Glomerular endothelial cell (primary cell): ENCODE data around the gene RPP40. TPM values are rescaled to one million over a fixed set of nuclear protein-coding genes. Genes with fewer than 3 reads are reported as not detected.

Experiments used
- total RNA-seq: library from RNA; depleted of rRNA; stranded (reverse); fragments of >200 nt; gene quantifications from 2 replicates; pipeline ENCODE4 v1.2.3, GENCODE V29; 2015

RPP40 gene
- total RNA-seq, 1 donor from 2014 or later, result 19.8 TPM

Other genes starting within 250 kb of the RPP40 start
- gene CDYL, start 227.6 kb downstream of the RPP40 start, total RNA-seq, result 23.3 and 28.9 TPM in 2 replicates
- 0.70 and 1.4 TPM in 2 replicates for gene PPP1R3G, start 81.3 kb upstream of the RPP40 start, total RNA-seq